ENCODE results near the gene JAKMIP1. TPM values are rescaled to one million over a fixed set of nuclear protein-coding genes. Genes with fewer than 3 reads are reported as not detected.

Gene JAKMIP1
- total RNA-seq, 1 experiment from 2014 or later, result not detected

- TF ChIP-seq TCF7L2 (IDR thresholded peaks at IDR 0.05; ENCODE audit: borderline replicate concordance, extremely low read depth, insufficient read depth, insufficient read length) (no peak), SP1 (IDR thresholded peaks at IDR 0.05; ENCODE audit: low read depth) (no peak), ELF1 (IDR thresholded peaks at IDR 0.05; ENCODE audit: borderline replicate concordance, low read depth) (no peak), ZNF274 (IDR thresholded peaks at IDR 0.05; ENCODE audit: low read depth, low read length) (no peak), ZBTB33 (IDR thresholded peaks at IDR 0.05; ENCODE audit: extremely low read depth, insufficient replicate concordance, low read length) (no peak), EGR1 (IDR thresholded peaks at IDR 0.05; ENCODE audit: low read depth) (no peak), ZFX (IDR thresholded peaks at IDR 0.05) (no peak), EZH2phosphoT487 (IDR thresholded peaks at IDR 0.05; ENCODE audit: borderline replicate concordance) (no peak)
Measured at GRCh38 chr4:6241062-6241845, 40.9 kb upstream of the JAKMIP1 start (continued).

DNA sequence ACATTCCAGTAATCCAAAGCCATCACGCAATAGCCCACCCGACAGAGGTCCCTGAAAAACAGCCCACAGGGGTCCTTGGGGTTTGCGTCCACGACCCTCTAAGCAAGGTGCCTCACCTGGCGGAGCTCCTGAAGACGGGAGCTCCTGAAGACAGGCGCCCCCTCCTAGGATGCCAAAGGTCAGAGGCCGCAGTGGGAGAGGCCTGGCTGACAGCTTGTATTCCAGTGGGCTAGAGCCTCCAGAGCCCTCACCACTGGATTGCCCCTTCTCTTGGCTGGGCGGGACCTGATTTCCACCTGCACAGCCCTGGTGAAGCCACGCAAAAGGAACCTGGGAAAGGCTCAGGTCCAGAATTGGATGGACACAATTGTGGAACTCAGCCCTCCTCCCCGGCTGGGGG lies 39.6 kb upstream of the JAKMIP1 start:
- Histone ChIP-seq H3K4me1 (ENCODE audit: control insufficient read depth in 1 of 2, insufficient read depth in 2 of 2, low read length in 2 of 2) (no peaks in the 10 kb centered on the region), H2AFZ (ENCODE audit: low read depth, low read length, poor library complexity, severe bottlenecking) (no peak overlapping the region), H3K36me3 (ENCODE audit: control insufficient read depth in 1 of 2, insufficient read depth in 2 of 2, low read length in 2 of 2) (no peaks in the 10 kb centered on the region), H3K79me2 (ENCODE audit: insufficient read depth, low read length) (no peaks in the 10 kb centered on the region), H3K9ac (ENCODE audit: low read length) (no peak overlapping the region), H3K9me2 (ENCODE audit: insufficient read depth) (no peaks in the 10 kb centered on the region), H3K9me3 (ENCODE audit: control insufficient read depth in 1 of 2, insufficient read depth in 1 of 2, low read depth in 1 of 2, low read length in 2 of 2) (peaks cover 0 to 10% of the 10 kb centered on the region in 2 experiments; a peak in 1 of 4 replicates), H3K4me3 (replicated peaks in 1 of 2; ENCODE audit: low read depth in 1 of 2, low read length in 2 of 2) (no peak overlapping the region), H4K20me1 (ENCODE audit: insufficient read depth) (no peaks in the 10 kb centered on the region), H3K27me3 (ENCODE audit: insufficient read depth, low read length) (no peaks in the 10 kb centered on the region), H3K27ac (ENCODE audit: low read depth, low read length) (no peak overlapping the region), H3K4me2 (ENCODE audit: low read length) (no peak overlapping the region)
- RAD21 ChIA-PET (ENCODE audit: low non-redundant PET in 1 of 2, low total read pairs in 2 of 2, uncharacterized antibody in 2 of 2, unreplicated experiment in 2 of 2), result no interaction called here
- no TSS peak for BruUV-seq (replicated peaks)
- intact Hi-C loops (cut with micrococcal nuclease), result no loop called here
- no peak for TF ChIP-seq REST (IDR thresholded peaks at IDR 0.05; ENCODE audit: low read depth)
- no peak for TF ChIP-seq SIN3A (IDR thresholded peaks at IDR 0.05; ENCODE audit: low read depth)
- TF ChIP-seq YY1 (IDR thresholded peaks at IDR 0.05; ENCODE audit: extremely low read depth, insufficient replicate concordance, low read depth, low read length), result no peak
- no peak for TF ChIP-seq CBX3 (IDR thresholded peaks at IDR 0.05; ENCODE audit: low read depth)
- no peak for TF ChIP-seq ZFX (IDR thresholded peaks at IDR 0.05)
- TF ChIP-seq EGR1 (IDR thresholded peaks at IDR 0.05; ENCODE audit: low read depth), result no peak
- no peak for TF ChIP-seq RAD21 (IDR thresholded peaks at IDR 0.05; ENCODE audit: low read depth)
- ATAC-seq (no peak), DNase-seq (ENCODE audit: low read depth, low spot score) (no peak)
- POLR2A ChIA-PET, result no interaction called here
- CTCF ChIA-PET, result no interaction called here
